HCT116 (cell line): ENCODE data around the gene NEK11. TPM values are rescaled to one million over a fixed set of nuclear protein-coding genes. Genes with fewer than 3 reads are reported as not detected.

ENCODE experiments used
- ATAC-seq: fragments of 200-7000 bp; cut with Tn5 transposase; 2 replicates; pipeline ENCODE4 v1.9.1; 2020; ENCODE audit warnings: mild to moderate bottlenecking, moderate library complexity
- BruUV-seq: library from RNA; stranded (reverse); fragments of 400-500 nt; replicated peaks from 2 replicates; lab custom pipeline; 2021; lab: Mats Ljungman, UMichigan
- CTCF ChIA-PET: fragments of 300-600 bp; sonication (Branson Sonifier 250); formaldehyde crosslinking; loops from one replicate; lab custom pipeline; 2021; ENCODE audit warnings: antibody characterized with exemption; lab: Charles Lee
- POLR2A ChIA-PET: fragments of 300-600, 350-600 bp; sonication (Branson Sonifier 250); formaldehyde crosslinking; loops from one replicate; lab custom pipeline; 2021; ENCODE audit warnings: antibody characterized with exemption; lab: Charles Lee
- RAD21 ChIA-PET, 2 experiments: fragments of 300-600 bp; sonication (Branson Sonifier 250); formaldehyde crosslinking; loops; one replicate each; lab custom pipeline; 2023; ENCODE audit warnings: low total read pairs in 2 of 2; ENCODE audit not compliant: uncharacterized antibody in 2 of 2, unreplicated experiment in 2 of 2, low non-redundant PET in 1 of 2; lab: Charles Lee
- DNase-seq: peaks from one replicate; pipeline ENCODE4 v3.0.0-alpha.2; 2010; ENCODE audit warnings: low read depth, low spot score
- H2AFZ ChIP-seq: fragments of 200-600 bp; shearing (Covaris generic), sonication (generic); 2 replicates; pipeline ENCODE4 v1.6.1; 2017; ENCODE audit warnings: low read depth, mixed run types, mixed read lengths, antibody characterized with exemption, low read length; ENCODE audit not compliant: poor library complexity, severe bottlenecking
- H3K27ac ChIP-seq: 2 replicates; pipeline ENCODE4 v1.5.1; 2012; ENCODE audit warnings: low read depth, low read length
- H3K27me3 ChIP-seq: fragments of 200-600 bp; sonication (generic); 2 replicates; pipeline ENCODE4 v1.6.1; 2016; ENCODE audit warnings: mixed run types, low read length, mixed read lengths; ENCODE audit not compliant: insufficient read depth
- H3K36me3 ChIP-seq, 2 experiments: fragments of 200-500 bp in 1 of 2; fragments of 200-600 bp in 1 of 2; sonication (Bioruptor generic) in 1 of 2; sonication (generic) in 1 of 2; 2 replicates each; pipeline versions ENCODE4 v1.5.1 to v1.6.1; 2014 to 2016; ENCODE audit warnings: low read length in 2 of 2, inconsistent platforms in 1 of 2, mixed read lengths in 1 of 2, mixed run types in 1 of 2; ENCODE audit not compliant: insufficient read depth in 2 of 2, control insufficient read depth in 1 of 2
- H3K4me1 ChIP-seq, 2 experiments: fragments of 200-600 bp in 1 of 2; sonication (generic) in 1 of 2; 2 replicates each; pipeline versions ENCODE4 v1.5.1 to v1.6.1; 2012 to 2017; ENCODE audit warnings: low read length in 2 of 2, inconsistent platforms in 1 of 2, mild to moderate bottlenecking in 1 of 2, mixed read lengths in 1 of 2, mixed run types in 1 of 2, moderate library complexity in 1 of 2; ENCODE audit not compliant: insufficient read depth in 2 of 2, control insufficient read depth in 1 of 2
- H3K4me2 ChIP-seq: fragments of 200-600 bp; sonication (generic); 2 replicates; pipeline ENCODE4 v1.6.1; 2017; ENCODE audit warnings: mixed run types, low read length, mixed read lengths
- H3K4me3 ChIP-seq, 2 experiments: fragments of 200-600 bp in 1 of 2; sonication (generic) in 1 of 2; replicated peaks in 1 of 2; 2 replicates each; pipeline ENCODE4 v1.5.1; 2011 to 2016; ENCODE audit warnings: low read length in 2 of 2, control low read depth in 1 of 2, low read depth in 1 of 2, mild to moderate bottlenecking in 1 of 2, mixed read lengths in 1 of 2, mixed run types in 1 of 2
- H3K79me2 ChIP-seq: fragments of 200-600 bp; sonication (generic); 2 replicates; pipeline ENCODE4 v1.6.1; 2017; ENCODE audit warnings: mild to moderate bottlenecking, mixed run types, low read length, moderate library complexity, mixed read lengths; ENCODE audit not compliant: insufficient read depth
- H3K9ac ChIP-seq: fragments of 200-600 bp; sonication (generic); 2 replicates; pipeline ENCODE4 v1.6.1; 2016; ENCODE audit warnings: low read length, mixed read lengths
- H3K9me2 ChIP-seq: fragments of 200-600 bp; sonication (generic), shearing (Covaris generic); 2 replicates; pipeline ENCODE4 v1.6.1; 2017; ENCODE audit warnings: mixed run types, mild to moderate bottlenecking, moderate library complexity; ENCODE audit not compliant: insufficient read depth
- H3K9me3 ChIP-seq, 2 experiments: fragments of 200-500 bp in 1 of 2; fragments of 200-600 bp in 1 of 2; sonication (Bioruptor generic) in 1 of 2; sonication (generic) in 1 of 2; 2 replicates each; pipeline ENCODE4 v1.6.1; 2014 to 2017; ENCODE audit warnings: low read length in 2 of 2, mixed read lengths in 2 of 2, inconsistent platforms in 1 of 2, low read depth in 1 of 2, mild to moderate bottlenecking in 1 of 2, mixed run types in 1 of 2, moderate library complexity in 1 of 2; ENCODE audit not compliant: control insufficient read depth in 1 of 2, insufficient read depth in 1 of 2
- H4K20me1 ChIP-seq: fragments of 200-600 bp; sonication (generic), shearing (Covaris generic); 2 replicates; pipeline ENCODE4 v1.6.1; 2017; ENCODE audit warnings: mixed run types, mild to moderate bottlenecking, moderate library complexity; ENCODE audit not compliant: insufficient read depth
- CBX3 ChIP-seq: IDR thresholded peaks from 2 replicates; pipeline ENCODE4 v1.6.1; 2012; ENCODE audit warnings: low read depth
- CEBPB ChIP-seq: IDR thresholded peaks from 2 replicates; pipeline ENCODE4 v1.6.1; 2012; ENCODE audit warnings: low read depth
- EGR1 ChIP-seq: IDR thresholded peaks from 2 replicates; pipeline ENCODE4 v1.6.1; 2012; ENCODE audit warnings: low read depth
- EZH2phosphoT487 ChIP-seq: fragments of 200-600 bp; IDR thresholded peaks from 2 replicates; pipeline ENCODE4 v1.6.1; 2018; ENCODE audit warnings: antibody characterized with exemption, borderline replicate concordance
- FOSL1 ChIP-seq: IDR thresholded peaks from 2 replicates; pipeline ENCODE4 v1.6.1; 2012; ENCODE audit warnings: low read depth
- JUND ChIP-seq: IDR thresholded peaks from 2 replicates; pipeline ENCODE4 v1.6.1; 2012
- MAX ChIP-seq: IDR thresholded peaks from 2 replicates; pipeline ENCODE4 v1.6.1; 2012
- POLR2A ChIP-seq: IDR thresholded peaks from 2 replicates; pipeline ENCODE4 v1.7.0; 2011; ENCODE audit warnings: borderline replicate concordance; ENCODE audit not compliant: insufficient read depth, insufficient read length; ENCODE audit errors: extremely low read depth
- POLR2AphosphoS5 ChIP-seq: IDR thresholded peaks from 2 replicates; pipeline ENCODE4 v1.6.1; 2011; ENCODE audit warnings: mild to moderate bottlenecking, low read depth, low read length, moderate library complexity
- RAD21 ChIP-seq: IDR thresholded peaks from 2 replicates; pipeline ENCODE4 v1.6.1; 2012; ENCODE audit warnings: low read depth, mild to moderate bottlenecking
- SIN3A ChIP-seq: IDR thresholded peaks from 2 replicates; pipeline ENCODE4 v1.6.1; 2012; ENCODE audit warnings: low read depth
- SP1 ChIP-seq: IDR thresholded peaks from 2 replicates; pipeline ENCODE4 v1.6.1; 2012; ENCODE audit warnings: low read depth
- SRF ChIP-seq: IDR thresholded peaks from 2 replicates; pipeline ENCODE4 v1.6.1; 2012; ENCODE audit warnings: low read depth
- TCF7L2 ChIP-seq: IDR thresholded peaks from 2 replicates; pipeline ENCODE4 v1.7.0; 2011; ENCODE audit warnings: borderline replicate concordance, inconsistent platforms; ENCODE audit not compliant: insufficient read depth, insufficient read length; ENCODE audit errors: extremely low read depth
- ZBTB33 ChIP-seq: IDR thresholded peaks from 2 replicates; pipeline ENCODE4 v1.6.1; 2011; ENCODE audit warnings: mild to moderate bottlenecking, low read length, moderate library complexity; ENCODE audit not compliant: insufficient replicate concordance; ENCODE audit errors: extremely low read depth
- ZFX ChIP-seq: fragments of 450-650 bp; IDR thresholded peaks from 2 replicates; pipeline ENCODE4 v1.6.1; 2017
- ZNF274 ChIP-seq: fragments of 200-500 bp; sonication (Bioruptor generic); IDR thresholded peaks from 2 replicates; pipeline ENCODE4 v1.6.1; 2014; ENCODE audit warnings: mild to moderate bottlenecking, low read depth, low read length, inconsistent platforms
- intact Hi-C: fragments of 100-400 bp; cut with micrococcal nuclease; formaldehyde crosslinking; loops from 2 replicates; pipeline ENCODE4 v1.10.0; 2022
- total RNA-seq: library from RNA; stranded (reverse); gene quantifications from one replicate; pipeline ENCODE4 v1.2.1, GENCODE V29; 2021; ENCODE audit not compliant: unreplicated experiment
- TF ChIP-seq, protein P1 (sequence below): IDR thresholded peaks from 2 replicates; pipeline ENCODE4 v1.6.1; 2012; ENCODE audit warnings: low read depth
- TF ChIP-seq, protein P2 (sequence below): IDR thresholded peaks from 2 replicates; pipeline ENCODE4 v1.6.1; 2012

Gene NEK11
- total RNA-seq, 1 experiment from 2014 or later, result 3.1 TPM

DNA sequence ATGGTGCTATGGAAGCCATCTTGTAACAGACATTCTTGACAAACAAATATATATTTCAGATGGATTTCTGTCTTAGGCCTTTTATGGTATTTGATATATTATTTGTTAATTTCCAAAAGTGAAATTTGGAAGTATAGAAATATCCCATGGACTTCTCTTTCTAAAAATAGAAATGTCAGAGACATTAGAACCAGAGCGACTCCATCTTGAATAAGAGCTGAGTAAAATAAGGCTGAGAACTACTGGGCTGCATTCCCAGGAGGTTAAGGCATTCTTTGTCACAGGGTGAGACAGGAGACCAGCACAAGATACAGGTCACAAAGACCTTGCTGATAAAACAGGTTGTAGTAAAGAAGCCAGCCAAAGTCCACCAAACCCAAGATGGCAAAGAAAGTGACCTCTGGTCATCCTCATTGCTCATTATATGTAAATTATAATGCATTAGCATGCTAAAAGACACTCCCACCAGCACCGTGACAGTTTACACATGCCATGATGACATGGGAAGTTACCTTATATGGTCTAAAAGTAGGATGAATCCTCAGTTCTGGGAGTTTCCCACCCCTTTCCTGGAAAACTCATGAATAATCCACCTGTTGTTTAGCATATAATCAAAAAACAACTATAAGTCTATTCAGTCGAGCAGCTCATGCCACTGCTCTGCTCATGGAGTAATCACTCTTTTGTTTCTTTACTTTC lies 146.0 kb downstream of the NEK11 start:
- H3K9ac ChIP-seq, result no peak overlapping the region
- H3K79me2 ChIP-seq, result no peaks in the 10 kb centered on the region
- DNase-seq (no peak), ATAC-seq (no peak)
- H3K4me3 ChIP-seq, result no peak overlapping the region
- no peak overlapping the region for H2AFZ ChIP-seq
- H3K9me3 ChIP-seq, result no peaks in the 10 kb centered on the region
- no peaks in the 10 kb centered on the region for H3K4me1 ChIP-seq
- no peaks in the 10 kb centered on the region for H4K20me1 ChIP-seq
- H3K27me3 ChIP-seq, result no peaks in the 10 kb centered on the region
- ChIA-PET RAD21 (no interaction called here), POLR2A (no interaction called here), CTCF (no interaction called here)
- H3K9me2 ChIP-seq, result no peaks in the 10 kb centered on the region
- no peak overlapping the region for H3K27ac ChIP-seq
- no peak overlapping the region for H3K4me2 ChIP-seq
- no peak for TF ChIP-seq CEBPB
- TF ChIP-seq ZFX, result no peak
- no peak for TF ChIP-seq JUND
- no peak for TF ChIP-seq MAX
- no peak for TF ChIP-seq TCF7L2
- no peak for TF ChIP-seq SIN3A
- no peak for TF ChIP-seq SP1
- no peak for TF ChIP-seq EGR1
- TF ChIP-seq SRF, result no peak
- TF ChIP-seq, protein P1, sequence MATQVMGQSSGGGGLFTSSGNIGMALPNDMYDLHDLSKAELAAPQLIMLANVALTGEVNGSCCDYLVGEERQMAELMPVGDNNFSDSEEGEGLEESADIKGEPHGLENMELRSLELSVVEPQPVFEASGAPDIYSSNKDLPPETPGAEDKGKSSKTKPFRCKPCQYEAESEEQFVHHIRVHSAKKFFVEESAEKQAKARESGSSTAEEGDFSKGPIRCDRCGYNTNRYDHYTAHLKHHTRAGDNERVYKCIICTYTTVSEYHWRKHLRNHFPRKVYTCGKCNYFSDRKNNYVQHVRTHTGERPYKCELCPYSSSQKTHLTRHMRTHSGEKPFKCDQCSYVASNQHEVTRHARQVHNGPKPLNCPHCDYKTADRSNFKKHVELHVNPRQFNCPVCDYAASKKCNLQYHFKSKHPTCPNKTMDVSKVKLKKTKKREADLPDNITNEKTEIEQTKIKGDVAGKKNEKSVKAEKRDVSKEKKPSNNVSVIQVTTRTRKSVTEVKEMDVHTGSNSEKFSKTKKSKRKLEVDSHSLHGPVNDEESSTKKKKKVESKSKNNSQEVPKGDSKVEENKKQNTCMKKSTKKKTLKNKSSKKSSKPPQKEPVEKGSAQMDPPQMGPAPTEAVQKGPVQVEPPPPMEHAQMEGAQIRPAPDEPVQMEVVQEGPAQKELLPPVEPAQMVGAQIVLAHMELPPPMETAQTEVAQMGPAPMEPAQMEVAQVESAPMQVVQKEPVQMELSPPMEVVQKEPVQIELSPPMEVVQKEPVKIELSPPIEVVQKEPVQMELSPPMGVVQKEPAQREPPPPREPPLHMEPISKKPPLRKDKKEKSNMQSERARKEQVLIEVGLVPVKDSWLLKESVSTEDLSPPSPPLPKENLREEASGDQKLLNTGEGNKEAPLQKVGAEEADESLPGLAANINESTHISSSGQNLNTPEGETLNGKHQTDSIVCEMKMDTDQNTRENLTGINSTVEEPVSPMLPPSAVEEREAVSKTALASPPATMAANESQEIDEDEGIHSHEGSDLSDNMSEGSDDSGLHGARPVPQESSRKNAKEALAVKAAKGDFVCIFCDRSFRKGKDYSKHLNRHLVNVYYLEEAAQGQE, result no peak
- TF ChIP-seq CBX3, result no peak
- no peak for TF ChIP-seq EZH2phosphoT487
- TF ChIP-seq POLR2A, result no peak
- TF ChIP-seq ZNF274, result no peak
- no peak for TF ChIP-seq ZBTB33
- no peak for TF ChIP-seq POLR2AphosphoS5
- TF ChIP-seq FOSL1, result no peak
- TF ChIP-seq RAD21, result no peak
- TF ChIP-seq, protein P2, sequence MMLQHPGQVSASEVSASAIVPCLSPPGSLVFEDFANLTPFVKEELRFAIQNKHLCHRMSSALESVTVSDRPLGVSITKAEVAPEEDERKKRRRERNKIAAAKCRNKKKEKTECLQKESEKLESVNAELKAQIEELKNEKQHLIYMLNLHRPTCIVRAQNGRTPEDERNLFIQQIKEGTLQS, result no peak
- BruUV-seq, result no TSS peak
- intact Hi-C loops, result no loop called here
- no peaks in the 10 kb centered on the region for H3K36me3 ChIP-seq
